Keratinocyte (primary cell): ENCODE data around the gene CMIP. TPM values are rescaled to one million over a fixed set of nuclear protein-coding genes. Genes with fewer than 3 reads are reported as not detected.

ENCODE experiments used
- DNase-seq: peaks from one replicate; pipeline ENCODE4 v3.0.0-alpha.2; 2011; ENCODE audit warnings: low read depth, missing footprints, low spot score
- FAIRE-seq: peaks from 2 replicates; lab custom pipeline; 2011; peaks lifted over from hg19 to GRCh38; lab: Jason Lieb, UNC
- H2AFZ ChIP-seq: 2 replicates; pipeline ENCODE4 v1.6.0; 2012; ENCODE audit warnings: low read length, control low read depth, inconsistent platforms; ENCODE audit not compliant: control insufficient read depth
- H3K27ac ChIP-seq: 2 replicates; pipeline ENCODE4 v1.5.1; 2011; ENCODE audit warnings: low read length; ENCODE audit not compliant: control insufficient read depth, insufficient read depth
- H3K27me3 ChIP-seq: 3 replicates; pipeline ENCODE4 v1.6.0; 2011; ENCODE audit warnings: low read length; ENCODE audit not compliant: control insufficient read depth, insufficient read depth; ENCODE audit errors: extremely low read depth
- H3K36me3 ChIP-seq, 2 experiments: 2 replicates in 1 of 2; 3 replicates in 1 of 2; pipeline ENCODE4 v1.5.1; 2011; ENCODE audit warnings: low read length in 2 of 2, mild to moderate bottlenecking in 1 of 2; ENCODE audit not compliant: control insufficient read depth in 2 of 2, insufficient read depth in 2 of 2; ENCODE audit errors: extremely low read depth in 1 of 2
- H3K4me1 ChIP-seq: 3 replicates; pipeline ENCODE4 v1.5.1; 2011; ENCODE audit warnings: low read length; ENCODE audit not compliant: control insufficient read depth, insufficient read depth; ENCODE audit errors: extremely low read depth
- H3K4me2 ChIP-seq: 3 replicates; pipeline ENCODE4 v1.6.0; 2011; ENCODE audit warnings: low read depth, low read length; ENCODE audit not compliant: control insufficient read depth, insufficient read depth; ENCODE audit errors: extremely low read depth
- H3K4me3 ChIP-seq, 3 experiments: fragments of 200-600 bp in 1 of 3; sonication (generic) in 1 of 3; 2 replicates in 2 of 3; 3 replicates in 1 of 3; pipeline ENCODE4 v1.5.1; 2011 to 2016; ENCODE audit warnings: low read length in 3 of 3, mild to moderate bottlenecking in 3 of 3, control low read depth in 2 of 3, inconsistent platforms in 1 of 3, low read depth in 1 of 3, mixed read lengths in 1 of 3, mixed run types in 1 of 3, moderate library complexity in 1 of 3; ENCODE audit not compliant: control insufficient read depth in 2 of 3, insufficient read depth in 2 of 3; ENCODE audit errors: extremely low read depth in 1 of 3
- H3K79me2 ChIP-seq: 2 replicates; pipeline ENCODE4 v1.6.0; 2012; ENCODE audit warnings: low read length; ENCODE audit not compliant: control insufficient read depth, insufficient read depth
- H3K9ac ChIP-seq: 3 replicates; pipeline ENCODE4 v1.6.0; 2011; ENCODE audit warnings: low read length; ENCODE audit not compliant: control insufficient read depth, insufficient read depth; ENCODE audit errors: extremely low read depth
- H3K9me1 ChIP-seq: 3 replicates; pipeline ENCODE4 v1.6.0; 2011; ENCODE audit warnings: low read length; ENCODE audit not compliant: control insufficient read depth, insufficient read depth; ENCODE audit errors: extremely low read depth
- H3K9me3 ChIP-seq: 2 replicates; pipeline ENCODE4 v1.5.1; 2012; ENCODE audit warnings: low read depth, low read length; ENCODE audit not compliant: control insufficient read depth
- H4K20me1 ChIP-seq: 3 replicates; pipeline ENCODE4 v1.6.0; 2011; ENCODE audit warnings: low read length; ENCODE audit not compliant: control insufficient read depth, insufficient read depth; ENCODE audit errors: extremely low read depth
- CTCF ChIP-seq, 3 experiments: IDR thresholded peaks in 1 of 3; conservative IDR thresholded peaks in 1 of 3; optimal IDR thresholded peaks in 1 of 3; 2 replicates in 2 of 3; 3 replicates in 1 of 3; pipeline versions ENCODE3 to v1.5.1; 2011; ENCODE audit warnings: low read length in 3 of 3, mild to moderate bottlenecking in 3 of 3, moderate library complexity in 2 of 3, control low read depth in 1 of 3, inconsistent platforms in 1 of 3; ENCODE audit not compliant: insufficient read depth in 2 of 3; ENCODE audit errors: extremely low read depth in 1 of 3
- EZH2 ChIP-seq: IDR thresholded peaks from one replicate; pipeline ENCODE4 v1.6.1; 2012; ENCODE audit warnings: inconsistent platforms, mild to moderate bottlenecking, low read length, moderate library complexity
- dilution Hi-C: fragments of 300-500 bp; cut with MboI; formaldehyde crosslinking; loops from one replicate; pipeline ENCODE4 v1.7.0; 2020; ENCODE audit warnings: low sequenced_read_pairs; ENCODE audit not compliant: extremely low pct_ligation_motif_present
- polyA plus RNA-seq, 5 experiments: library from polyadenylated mRNA; depleted of rRNA in 3 of 5; stranded (reverse) in 3 of 5; stranded (forward) in 1 of 5; unstranded in 1 of 5; fragments of >200 nt; gene quantifications; 1 replicate in 1 of 5; 2 replicates in 3 of 5; 3 replicates in 1 of 5; pipeline versions ENCODE4 v1.2.1 to v1.2.3, GENCODE V29; 2011 to 2012; ENCODE audit warnings: missing spikeins in 2 of 5, low read depth in 1 of 5, low replicate concordance in 1 of 5

CMIP gene
- polyA plus RNA-seq, 1 donor (not counting 4 experiments of a cell fraction or from before 2014, with no cell fraction given), result 5.0 TPM

GRCh38 chr16:81531419-81531821 lies 86.8 kb downstream of the CMIP start:
- Histone ChIP-seq H4K20me1 (no peaks in the 10 kb centered on the region), H3K27me3 (no peaks in the 10 kb centered on the region), H3K36me3 (peaks cover 0 to 17% of the 10 kb centered on the region in 2 experiments), H3K4me2 (peak overlapping the region; percentile 82), H3K9me3 (no peaks in the 10 kb centered on the region), H3K79me2 (peaks cover 74% of the 10 kb centered on the region), H2AFZ (no peak overlapping the region), H3K4me3 (no peak overlapping the region), H3K4me1 (peaks cover 65% of the 10 kb centered on the region), H3K9me1 (peaks cover 4% of the 10 kb centered on the region), H3K9ac (peak overlapping the region; percentile 98), H3K27ac (peak overlapping the region; percentile 99)
- dilution Hi-C loops, result no loop called here
- TF ChIP-seq CTCF (optimal IDR thresholded peaks at IDR 0.05 in 1 of 3, IDR thresholded peaks at IDR 0.05 in 1 of 3, conservative IDR thresholded peaks at IDR 0.05 in 1 of 3; ENCODE audit: extremely low read depth in 1 of 3, insufficient read depth in 2 of 3, low read length in 3 of 3), result no peak
- no peak for TF ChIP-seq EZH2
- FAIRE-seq (peak; percentile 67), DNase-seq (peak; percentile 97)

GRCh38 chr16:81532491-81533174 lies 88.0 kb downstream of the CMIP start:
- H3K4me1 ChIP-seq, result peaks cover 53% of the 10 kb centered on the region
- peak overlapping the region; percentile 99 for H3K27ac ChIP-seq
- H4K20me1 ChIP-seq, result no peaks in the 10 kb centered on the region
- TF ChIP-seq CTCF (optimal IDR thresholded peaks at IDR 0.05 in 1 of 3, IDR thresholded peaks at IDR 0.05 in 1 of 3, conservative IDR thresholded peaks at IDR 0.05 in 1 of 3; ENCODE audit: extremely low read depth in 1 of 3, insufficient read depth in 2 of 3, low read length in 3 of 3) (no peak), EZH2 (no peak)
- peaks cover 80% of the 10 kb centered on the region for H3K79me2 ChIP-seq
- H3K9ac ChIP-seq, result peak overlapping the region; percentile 64
- peaks cover 0 to 20% of the 10 kb centered on the region in 2 experiments for H3K36me3 ChIP-seq
- H3K4me2 ChIP-seq, result peak overlapping the region; percentile 82
- no peak overlapping the region for H3K4me3 ChIP-seq
- dilution Hi-C loops, result no loop called here
- peaks cover 4% of the 10 kb centered on the region for H3K9me1 ChIP-seq
- H3K9me3 ChIP-seq, result no peaks in the 10 kb centered on the region
- H3K27me3 ChIP-seq, result no peaks in the 10 kb centered on the region
- peak; percentile 5 for FAIRE-seq
- H2AFZ ChIP-seq, result no peak overlapping the region
- no peak for DNase-seq
